K562 (cell line): Measurements from ENCODE around the gene AMBRA1. TPM values are rescaled to one million over a fixed set of nuclear protein-coding genes. Genes with fewer than 3 reads are reported as not detected.

Source experiments
- BRCA1 ChIP-seq, 2 experiments: fragments of 450-650 bp in 1 of 2; sonication (generic) in 1 of 2; formaldehyde crosslinking in 1 of 2; IDR thresholded peaks; 2 replicates each; pipeline versions ENCODE4 v1.5.0 to v1.6.1; 2017 to 2020; ENCODE audit warnings: mild to moderate bottlenecking in 1 of 2, missing genetic modification reagents in 1 of 2
- HMGN3 ChIP-seq: IDR thresholded peaks from 2 replicates; pipeline ENCODE4 v1.6.1; 2011; ENCODE audit warnings: borderline replicate concordance, low read depth, mild to moderate bottlenecking, mixed read lengths, low read length; ENCODE audit not compliant: insufficient read length; ENCODE audit errors: extremely low read depth
- NELFE ChIP-seq: IDR thresholded peaks from 2 replicates; pipeline ENCODE4 v1.6.1; 2011; ENCODE audit warnings: mild to moderate bottlenecking; ENCODE audit not compliant: insufficient read depth, insufficient read length
- OTX1 ChIP-seq: fragments of 450-650 bp; formaldehyde crosslinking; IDR thresholded peaks from 2 replicates; pipeline ENCODE4 v1.4.0; 2022; ENCODE audit warnings: mild to moderate bottlenecking
- PHF20 ChIP-seq: fragments of 450-650 bp; IDR thresholded peaks from 2 replicates; pipeline ENCODE4 v1.6.1; 2018; ENCODE audit not compliant: partially characterized antibody
- RBFOX2 ChIP-seq: fragments of 200-400 bp; formaldehyde crosslinking; IDR thresholded peaks from 2 replicates; pipeline ENCODE4 v1.6.1; 2017; ENCODE audit warnings: low read depth, mild to moderate bottlenecking, low read length, moderate library complexity
- SMAD3 ChIP-seq: fragments of 450-650 bp; formaldehyde crosslinking; conservative IDR thresholded peaks from 2 replicates; pipeline ENCODE4 v1.4.0; 2020; ENCODE audit warnings: mild to moderate bottlenecking
- SRSF3 ChIP-seq: fragments of 200-400 bp; formaldehyde crosslinking; IDR thresholded peaks from 2 replicates; pipeline ENCODE4 v1.6.1; 2016; ENCODE audit warnings: mild to moderate bottlenecking, low read length, moderate library complexity; ENCODE audit not compliant: insufficient read depth
- ZFP30 ChIP-seq: fragments of 250-450 bp; sonication (Bioruptor Pico); IDR thresholded peaks from 2 replicates; pipeline ENCODE4 v1.8.0; 2022; ENCODE audit warnings: moderate library complexity, mild to moderate bottlenecking, inconsistent platforms, borderline replicate concordance
- ZNF449 ChIP-seq: fragments of 250-450 bp; sonication (Bioruptor Pico); IDR thresholded peaks from 2 replicates; pipeline ENCODE4 v1.8.0; 2022; ENCODE audit warnings: moderate library complexity, mild to moderate bottlenecking, inconsistent platforms
- ZNF79 ChIP-seq: fragments of 250-450 bp; sonication (Bioruptor Pico); IDR thresholded peaks from 2 replicates; pipeline ENCODE4 v1.4.0; 2020; ENCODE audit warnings: low read depth, mild to moderate bottlenecking, moderate library complexity
- polyA plus RNA-seq, 8 experiments: library from polyadenylated mRNA; depleted of rRNA in 4 of 8; stranded (reverse) in 5 of 8; unstranded in 3 of 8; fragments of >200 nt; fragmentation: Nextera tagmentation in 2 of 8; fragmentation: Illumina TruSeq in 1 of 8; extraction: Ambion mirVana in 2 of 8; extraction: Trizol in 1 of 8; gene quantifications; 2 replicates each; pipeline versions ENCODE4 v1.2.1 to v1.2.3, GENCODE V29; 2011 to 2014; ENCODE audit warnings: inconsistent platforms in 1 of 8, missing spikeins in 1 of 8
- total RNA-seq, 7 experiments: library from RNA; depleted of rRNA in 6 of 7; stranded (reverse); fragments of >200 nt in 6 of 7; fragmentation: Illumina TruSeq in 2 of 7; extraction: Trizol in 2 of 7; gene quantifications; 2 replicates each; pipeline versions ENCODE4 v1.2.1 to v1.2.3, GENCODE V29; 2011 to 2021; ENCODE audit warnings: low replicate concordance in 1 of 7
- TF ChIP-seq, protein P1 (sequence below): fragments of 250-450 bp; sonication (Bioruptor Pico); IDR thresholded peaks from 2 replicates; pipeline ENCODE4 v1.8.0; 2022; ENCODE audit warnings: inconsistent platforms
- TF ChIP-seq, protein P2 (sequence below): fragments of 200-600 bp; sonication (generic); IDR thresholded peaks from one replicate; pipeline ENCODE4 v1.6.1; 2012; ENCODE audit warnings: mild to moderate bottlenecking, low read depth, low read length, inconsistent platforms

Gene AMBRA1
- total and polyA plus RNA-seq, 9 of the 15 experiments (the other 6 are each of a cell fraction or from before 2014, with no cell fraction given) = 0.15 to 24.5 (median 13.0) TPM

DNA sequence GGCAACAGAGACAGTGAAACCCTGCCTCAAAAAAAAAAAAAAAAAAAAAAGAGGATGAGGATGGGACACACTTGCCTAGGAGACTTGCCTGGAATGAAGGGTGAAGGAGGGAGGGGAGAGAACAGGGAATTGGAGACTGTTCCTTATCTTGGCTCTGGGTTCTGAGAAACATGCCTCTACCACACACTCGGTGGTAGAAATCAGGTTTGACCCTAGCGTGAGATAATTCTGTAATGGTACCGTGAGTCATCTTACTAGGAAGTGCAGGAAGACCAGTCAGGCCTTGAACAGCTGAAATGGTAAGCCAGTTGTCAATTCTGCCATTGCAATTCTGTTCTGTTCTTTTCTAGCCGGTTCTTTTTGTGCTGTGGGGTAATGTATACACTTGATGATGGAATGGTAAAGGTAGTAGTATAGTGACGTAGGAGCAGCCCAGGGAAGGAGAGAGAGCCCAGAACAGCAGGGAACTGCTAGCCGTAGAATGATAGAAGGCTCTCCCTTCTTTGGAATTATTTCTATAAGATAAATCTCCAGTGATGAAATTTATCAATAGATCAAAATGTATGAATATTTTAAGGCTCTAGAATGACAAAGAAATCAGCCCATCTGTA lies 3.9 kb upstream of the AMBRA1 start (continued):
- TF ChIP-seq BRCA1 (IDR thresholded peaks at IDR 0.05) = no peak
- TF ChIP-seq BRCA1 (CRISPR knock-in tag; IDR thresholded peaks at IDR 0.05) = no peak
- no peak for TF ChIP-seq SMAD3 (CRISPR knock-in tag)
- TF ChIP-seq ZNF449 = no peak
- TF ChIP-seq PHF20 = no peak
- no peak for TF ChIP-seq NELFE
- TF ChIP-seq, protein P1, sequence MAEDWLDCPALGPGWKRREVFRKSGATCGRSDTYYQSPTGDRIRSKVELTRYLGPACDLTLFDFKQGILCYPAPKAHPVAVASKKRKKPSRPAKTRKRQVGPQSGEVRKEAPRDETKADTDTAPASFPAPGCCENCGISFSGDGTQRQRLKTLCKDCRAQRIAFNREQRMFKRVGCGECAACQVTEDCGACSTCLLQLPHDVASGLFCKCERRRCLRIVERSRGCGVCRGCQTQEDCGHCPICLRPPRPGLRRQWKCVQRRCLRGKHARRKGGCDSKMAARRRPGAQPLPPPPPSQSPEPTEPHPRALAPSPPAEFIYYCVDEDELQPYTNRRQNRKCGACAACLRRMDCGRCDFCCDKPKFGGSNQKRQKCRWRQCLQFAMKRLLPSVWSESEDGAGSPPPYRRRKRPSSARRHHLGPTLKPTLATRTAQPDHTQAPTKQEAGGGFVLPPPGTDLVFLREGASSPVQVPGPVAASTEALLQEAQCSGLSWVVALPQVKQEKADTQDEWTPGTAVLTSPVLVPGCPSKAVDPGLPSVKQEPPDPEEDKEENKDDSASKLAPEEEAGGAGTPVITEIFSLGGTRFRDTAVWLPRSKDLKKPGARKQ (CRISPR knock-in tag) = no peak
- no peak for TF ChIP-seq HMGN3
- no peak for TF ChIP-seq ZFP30 (CRISPR knock-in tag)
- no peak for TF ChIP-seq ZNF79
- TF ChIP-seq RBFOX2 = no peak
- TF ChIP-seq SRSF3 = no peak
- TF ChIP-seq, protein P2, sequence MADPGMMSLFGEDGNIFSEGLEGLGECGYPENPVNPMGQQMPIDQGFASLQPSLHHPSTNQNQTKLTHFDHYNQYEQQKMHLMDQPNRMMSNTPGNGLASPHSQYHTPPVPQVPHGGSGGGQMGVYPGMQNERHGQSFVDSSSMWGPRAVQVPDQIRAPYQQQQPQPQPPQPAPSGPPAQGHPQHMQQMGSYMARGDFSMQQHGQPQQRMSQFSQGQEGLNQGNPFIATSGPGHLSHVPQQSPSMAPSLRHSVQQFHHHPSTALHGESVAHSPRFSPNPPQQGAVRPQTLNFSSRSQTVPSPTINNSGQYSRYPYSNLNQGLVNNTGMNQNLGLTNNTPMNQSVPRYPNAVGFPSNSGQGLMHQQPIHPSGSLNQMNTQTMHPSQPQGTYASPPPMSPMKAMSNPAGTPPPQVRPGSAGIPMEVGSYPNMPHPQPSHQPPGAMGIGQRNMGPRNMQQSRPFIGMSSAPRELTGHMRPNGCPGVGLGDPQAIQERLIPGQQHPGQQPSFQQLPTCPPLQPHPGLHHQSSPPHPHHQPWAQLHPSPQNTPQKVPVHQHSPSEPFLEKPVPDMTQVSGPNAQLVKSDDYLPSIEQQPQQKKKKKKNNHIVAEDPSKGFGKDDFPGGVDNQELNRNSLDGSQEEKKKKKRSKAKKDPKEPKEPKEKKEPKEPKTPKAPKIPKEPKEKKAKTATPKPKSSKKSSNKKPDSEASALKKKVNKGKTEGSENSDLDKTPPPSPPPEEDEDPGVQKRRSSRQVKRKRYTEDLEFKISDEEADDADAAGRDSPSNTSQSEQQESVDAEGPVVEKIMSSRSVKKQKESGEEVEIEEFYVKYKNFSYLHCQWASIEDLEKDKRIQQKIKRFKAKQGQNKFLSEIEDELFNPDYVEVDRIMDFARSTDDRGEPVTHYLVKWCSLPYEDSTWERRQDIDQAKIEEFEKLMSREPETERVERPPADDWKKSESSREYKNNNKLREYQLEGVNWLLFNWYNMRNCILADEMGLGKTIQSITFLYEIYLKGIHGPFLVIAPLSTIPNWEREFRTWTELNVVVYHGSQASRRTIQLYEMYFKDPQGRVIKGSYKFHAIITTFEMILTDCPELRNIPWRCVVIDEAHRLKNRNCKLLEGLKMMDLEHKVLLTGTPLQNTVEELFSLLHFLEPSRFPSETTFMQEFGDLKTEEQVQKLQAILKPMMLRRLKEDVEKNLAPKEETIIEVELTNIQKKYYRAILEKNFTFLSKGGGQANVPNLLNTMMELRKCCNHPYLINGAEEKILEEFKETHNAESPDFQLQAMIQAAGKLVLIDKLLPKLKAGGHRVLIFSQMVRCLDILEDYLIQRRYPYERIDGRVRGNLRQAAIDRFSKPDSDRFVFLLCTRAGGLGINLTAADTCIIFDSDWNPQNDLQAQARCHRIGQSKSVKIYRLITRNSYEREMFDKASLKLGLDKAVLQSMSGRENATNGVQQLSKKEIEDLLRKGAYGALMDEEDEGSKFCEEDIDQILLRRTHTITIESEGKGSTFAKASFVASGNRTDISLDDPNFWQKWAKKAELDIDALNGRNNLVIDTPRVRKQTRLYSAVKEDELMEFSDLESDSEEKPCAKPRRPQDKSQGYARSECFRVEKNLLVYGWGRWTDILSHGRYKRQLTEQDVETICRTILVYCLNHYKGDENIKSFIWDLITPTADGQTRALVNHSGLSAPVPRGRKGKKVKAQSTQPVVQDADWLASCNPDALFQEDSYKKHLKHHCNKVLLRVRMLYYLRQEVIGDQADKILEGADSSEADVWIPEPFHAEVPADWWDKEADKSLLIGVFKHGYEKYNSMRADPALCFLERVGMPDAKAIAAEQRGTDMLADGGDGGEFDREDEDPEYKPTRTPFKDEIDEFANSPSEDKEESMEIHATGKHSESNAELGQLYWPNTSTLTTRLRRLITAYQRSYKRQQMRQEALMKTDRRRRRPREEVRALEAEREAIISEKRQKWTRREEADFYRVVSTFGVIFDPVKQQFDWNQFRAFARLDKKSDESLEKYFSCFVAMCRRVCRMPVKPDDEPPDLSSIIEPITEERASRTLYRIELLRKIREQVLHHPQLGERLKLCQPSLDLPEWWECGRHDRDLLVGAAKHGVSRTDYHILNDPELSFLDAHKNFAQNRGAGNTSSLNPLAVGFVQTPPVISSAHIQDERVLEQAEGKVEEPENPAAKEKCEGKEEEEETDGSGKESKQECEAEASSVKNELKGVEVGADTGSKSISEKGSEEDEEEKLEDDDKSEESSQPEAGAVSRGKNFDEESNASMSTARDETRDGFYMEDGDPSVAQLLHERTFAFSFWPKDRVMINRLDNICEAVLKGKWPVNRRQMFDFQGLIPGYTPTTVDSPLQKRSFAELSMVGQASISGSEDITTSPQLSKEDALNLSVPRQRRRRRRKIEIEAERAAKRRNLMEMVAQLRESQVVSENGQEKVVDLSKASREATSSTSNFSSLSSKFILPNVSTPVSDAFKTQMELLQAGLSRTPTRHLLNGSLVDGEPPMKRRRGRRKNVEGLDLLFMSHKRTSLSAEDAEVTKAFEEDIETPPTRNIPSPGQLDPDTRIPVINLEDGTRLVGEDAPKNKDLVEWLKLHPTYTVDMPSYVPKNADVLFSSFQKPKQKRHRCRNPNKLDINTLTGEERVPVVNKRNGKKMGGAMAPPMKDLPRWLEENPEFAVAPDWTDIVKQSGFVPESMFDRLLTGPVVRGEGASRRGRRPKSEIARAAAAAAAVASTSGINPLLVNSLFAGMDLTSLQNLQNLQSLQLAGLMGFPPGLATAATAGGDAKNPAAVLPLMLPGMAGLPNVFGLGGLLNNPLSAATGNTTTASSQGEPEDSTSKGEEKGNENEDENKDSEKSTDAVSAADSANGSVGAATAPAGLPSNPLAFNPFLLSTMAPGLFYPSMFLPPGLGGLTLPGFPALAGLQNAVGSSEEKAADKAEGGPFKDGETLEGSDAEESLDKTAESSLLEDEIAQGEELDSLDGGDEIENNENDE = no peak
- TF ChIP-seq OTX1 (CRISPR knock-in tag) = no peak
